Lung microvascular endothelial cell (primary cell): ENCODE results near the gene ACSL6. TPM values are rescaled to one million over a fixed set of nuclear protein-coding genes. Genes with fewer than 3 reads are reported as not detected.

Source experiments
- DNase-seq, 2 donors: peaks; one replicate each; pipeline versions ENCODE4 v3.0.0 to v3.0.0-alpha.2; 2010; ENCODE audit warnings: low read depth in 2 of 2
- total RNA-seq: library from RNA; depleted of rRNA; stranded (reverse); fragments of >200 nt; gene quantifications from 2 replicates; pipeline ENCODE4 v1.2.1, GENCODE V29; 2014

ACSL6 gene
- total RNA-seq = 0.40 and 0.65 TPM in 2 replicates

GRCh38 chr5:132011622-132012343, at the start of gene ACSL6:
Gene ACSL6 (minus strand): TSS chr5:132011658. CDS start chr5:132011553, 105 bp downstream.
- DNase-seq = no peak

- no peak for DNase-seq
Observed at GRCh38 chr5:132060501-132061161, 49.2 kb upstream of the ACSL6 start, which contains the start of gene IL3. Gene IL3 (plus strand): TSS chr5:132060655. CDS start chr5:132060707, 52 bp downstream.

- no peak for DNase-seq
Observed at GRCh38 chr5:132059696-132060500, 48.4 kb upstream of the ACSL6 start.

- no peak for DNase-seq
Observed at GRCh38 chr5:132059043-132059695, 47.7 kb upstream of the ACSL6 start.

GRCh38 chr5:132058646-132059042, 47.2 kb upstream of the ACSL6 start:
- no peak for DNase-seq

GRCh38 chr5:132057498-132058255, 46.2 kb upstream of the ACSL6 start:
- DNase-seq = no peak

GRCh38 chr5:132056610-132057497, 45.4 kb upstream of the ACSL6 start:
- DNase-seq = no peak

GRCh38 chr5:132055808-132056609, 44.6 kb upstream of the ACSL6 start:
- DNase-seq = no peak

- DNase-seq = no peak
Observed at GRCh38 chr5:132055441-132055807, 44.0 kb upstream of the ACSL6 start.

- DNase-seq = no peak
Observed at GRCh38 chr5:132054697-132055440, 43.4 kb upstream of the ACSL6 start.

- no peak for DNase-seq
Observed at GRCh38 chr5:132054031-132054696, 42.7 kb upstream of the ACSL6 start.

- no peak for DNase-seq
Observed at GRCh38 chr5:132053483-132053882, 42.0 kb upstream of the ACSL6 start.

GRCh38 chr5:132052520-132052919, 41.1 kb upstream of the ACSL6 start:
- DNase-seq = no peak

- DNase-seq = no peak
Observed at GRCh38 chr5:132050661-132051552, 39.4 kb upstream of the ACSL6 start.

- no peak for DNase-seq
Observed at GRCh38 chr5:132050136-132050535, 38.7 kb upstream of the ACSL6 start.

- DNase-seq = no peak
Observed at GRCh38 chr5:132049559-132049958, 38.1 kb upstream of the ACSL6 start.

GRCh38 chr5:132049093-132049492, 37.6 kb upstream of the ACSL6 start:
- no peak for DNase-seq
